Uterus (tissue), 2 donors: ENCODE results near the gene GRM5.
"Not testable (repeated sequence)": the region's sequence is repeated elsewhere in the genome, so short reads cannot be mapped to it uniquely, and the experiment has no call there.

Experiments used
- CTCF ChIP-seq, 4 experiments: fragments of 200-600 bp in 2 of 4; fragments of 450-650 bp in 2 of 4; sonication (generic) in 2 of 4; IDR thresholded peaks; one replicate each; pipeline ENCODE4 v1.5.1; 2016 to 2019; ENCODE audit warnings: antibody characterized with exemption in 4 of 4, mild to moderate bottlenecking in 2 of 4, moderate library complexity in 1 of 4
- POLR2A ChIP-seq, 2 donors: fragments of 450-650 bp; IDR thresholded peaks; one replicate each; pipeline ENCODE4 v1.6.1; 2016; ENCODE audit warnings: antibody characterized with exemption in 2 of 2, mild to moderate bottlenecking in 1 of 2, moderate library complexity in 1 of 2

DNA sequence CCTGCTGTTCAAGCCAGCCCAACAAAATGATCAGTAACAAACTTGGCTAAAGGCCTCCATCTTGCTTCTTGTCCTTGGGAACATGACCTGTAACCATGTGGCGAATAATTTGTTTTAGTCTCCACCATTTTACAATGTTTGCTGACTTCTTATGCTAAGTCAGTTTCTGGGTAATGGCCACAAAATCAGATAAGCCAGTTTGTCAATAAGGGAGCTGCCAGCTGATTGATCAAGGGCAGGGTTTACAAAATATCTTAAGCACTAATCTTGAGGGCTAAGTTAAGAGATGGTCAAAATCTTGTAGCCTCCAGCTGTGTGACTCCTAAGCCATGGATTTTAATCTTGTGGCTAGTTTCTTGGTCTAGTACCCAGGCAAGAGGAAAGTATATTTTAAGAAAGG is 176.9 kb downstream of the GRM5 start:
- not testable (repeated sequence) for TF ChIP-seq POLR2A, CTCF (IDR thresholded peaks at IDR 0.05)
